ENCODE measurements around the gene FOXP1. TPM values are rescaled to one million over a fixed set of nuclear protein-coding genes. Genes with fewer than 3 reads are reported as not detected.

FOXP1 gene
- total and polyA plus RNA-seq, 2 experiments from 2014 or later, result 121 to 132 TPM

DNA sequence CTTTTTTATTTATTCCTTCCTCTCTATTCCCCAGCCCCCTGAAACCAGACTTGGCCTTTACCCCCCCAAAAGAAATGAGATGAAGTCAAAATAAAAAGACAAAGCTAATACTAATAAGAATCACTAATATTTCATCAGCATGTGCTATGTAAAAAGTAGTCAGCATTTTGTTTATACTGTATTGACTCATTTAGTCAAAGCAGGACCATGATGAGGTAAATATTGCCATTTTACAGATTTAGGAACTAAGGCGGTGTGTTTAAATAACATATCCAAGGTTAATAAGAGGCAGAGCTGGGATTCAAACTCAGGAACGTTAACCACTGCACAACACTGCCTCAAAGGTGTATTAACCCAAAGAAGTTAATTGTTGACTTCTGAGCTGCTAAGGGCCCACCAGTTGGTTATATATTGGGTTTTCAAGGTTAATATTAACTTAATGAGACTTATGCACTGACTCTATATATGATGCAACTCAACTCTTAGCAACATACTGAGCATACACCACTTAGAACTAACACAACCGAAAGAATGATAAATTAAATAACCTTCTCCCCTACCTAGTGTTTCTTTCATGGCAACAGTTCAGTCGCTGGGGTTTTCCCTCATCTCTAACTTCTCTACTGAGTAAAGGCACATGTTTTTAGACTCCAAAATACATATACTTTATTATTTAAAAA lies 34.7 kb downstream of the FOXP1 start:
- Histone ChIP-seq H3K9me3 (ENCODE audit: low read depth) (no peaks in the 10 kb centered on the region), H3K4me1 (ENCODE audit: low read depth) (no peaks in the 10 kb centered on the region), H3K27me3 (no peaks in the 10 kb centered on the region), H3K36me3 (no peaks in the 10 kb centered on the region), H3K27ac (no peak overlapping the region), H3K4me3 (no peak overlapping the region)
- TF ChIP-seq, protein P1, sequence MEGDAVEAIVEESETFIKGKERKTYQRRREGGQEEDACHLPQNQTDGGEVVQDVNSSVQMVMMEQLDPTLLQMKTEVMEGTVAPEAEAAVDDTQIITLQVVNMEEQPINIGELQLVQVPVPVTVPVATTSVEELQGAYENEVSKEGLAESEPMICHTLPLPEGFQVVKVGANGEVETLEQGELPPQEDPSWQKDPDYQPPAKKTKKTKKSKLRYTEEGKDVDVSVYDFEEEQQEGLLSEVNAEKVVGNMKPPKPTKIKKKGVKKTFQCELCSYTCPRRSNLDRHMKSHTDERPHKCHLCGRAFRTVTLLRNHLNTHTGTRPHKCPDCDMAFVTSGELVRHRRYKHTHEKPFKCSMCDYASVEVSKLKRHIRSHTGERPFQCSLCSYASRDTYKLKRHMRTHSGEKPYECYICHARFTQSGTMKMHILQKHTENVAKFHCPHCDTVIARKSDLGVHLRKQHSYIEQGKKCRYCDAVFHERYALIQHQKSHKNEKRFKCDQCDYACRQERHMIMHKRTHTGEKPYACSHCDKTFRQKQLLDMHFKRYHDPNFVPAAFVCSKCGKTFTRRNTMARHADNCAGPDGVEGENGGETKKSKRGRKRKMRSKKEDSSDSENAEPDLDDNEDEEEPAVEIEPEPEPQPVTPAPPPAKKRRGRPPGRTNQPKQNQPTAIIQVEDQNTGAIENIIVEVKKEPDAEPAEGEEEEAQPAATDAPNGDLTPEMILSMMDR (IDR thresholded peaks at IDR 0.05; ENCODE audit: low read depth, low read length), result no peak
- no peak for DNase-seq (ENCODE audit: low read depth in 1 of 2, low spot score in 1 of 2)

DNA sequence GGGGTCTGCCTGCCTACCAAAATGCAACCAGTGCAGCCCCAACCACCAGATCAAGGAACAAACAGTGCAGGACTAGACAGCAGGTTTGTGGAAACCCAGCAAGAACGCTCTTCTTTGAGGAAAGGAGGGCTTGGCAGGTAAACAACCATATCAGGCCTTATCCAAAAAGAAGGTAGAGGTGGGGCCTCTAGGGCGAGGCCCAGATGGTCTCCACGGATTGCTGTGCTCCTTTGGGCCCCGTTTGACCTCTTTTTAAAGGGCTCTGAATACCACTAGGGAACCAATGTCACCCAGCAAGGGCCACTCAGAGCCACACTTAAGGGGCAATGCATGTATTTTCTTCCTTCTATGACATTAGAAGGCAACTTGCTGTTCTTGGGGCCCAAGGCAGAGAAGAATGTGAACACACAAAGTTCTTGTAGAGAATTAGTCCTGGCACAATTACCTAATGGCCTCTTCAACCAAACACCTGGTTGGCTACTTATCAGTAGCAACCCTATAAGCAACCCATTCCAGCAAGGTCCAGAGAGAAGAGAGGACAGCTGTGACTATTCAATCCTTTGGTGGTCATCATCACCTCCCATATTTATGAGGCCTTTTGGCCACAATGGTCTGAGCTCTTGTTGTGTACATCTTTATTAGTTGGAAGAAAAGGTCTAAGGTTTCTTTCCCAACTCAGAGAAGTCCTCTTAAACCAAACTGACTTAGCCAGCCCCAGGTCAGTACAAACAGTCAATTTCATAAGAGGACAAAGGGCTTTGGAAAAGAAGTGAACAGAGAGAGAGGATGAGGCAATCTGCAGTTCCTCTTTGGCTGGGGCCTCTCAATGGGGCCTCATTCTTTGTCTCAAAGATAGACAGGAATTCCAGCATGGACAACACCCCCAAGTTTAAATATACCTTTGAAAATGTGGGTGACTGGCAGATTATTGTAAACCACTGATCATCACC lies 36.0 kb downstream of the FOXP1 start:
- peak in 1 of 2 donors; percentile 64 for DNase-seq (ENCODE audit: low read depth in 1 of 2, low spot score in 1 of 2)
- Histone ChIP-seq H3K36me3 (no peaks in the 10 kb centered on the region), H3K27ac (no peak overlapping the region), H3K4me3 (no peak overlapping the region), H3K9me3 (ENCODE audit: low read depth) (no peaks in the 10 kb centered on the region), H3K27me3 (no peaks in the 10 kb centered on the region), H3K4me1 (ENCODE audit: low read depth) (peaks cover 11% of the 10 kb centered on the region)
- TF ChIP-seq, protein P1 (IDR thresholded peaks at IDR 0.05; ENCODE audit: low read depth, low read length), result no peak

DNA sequence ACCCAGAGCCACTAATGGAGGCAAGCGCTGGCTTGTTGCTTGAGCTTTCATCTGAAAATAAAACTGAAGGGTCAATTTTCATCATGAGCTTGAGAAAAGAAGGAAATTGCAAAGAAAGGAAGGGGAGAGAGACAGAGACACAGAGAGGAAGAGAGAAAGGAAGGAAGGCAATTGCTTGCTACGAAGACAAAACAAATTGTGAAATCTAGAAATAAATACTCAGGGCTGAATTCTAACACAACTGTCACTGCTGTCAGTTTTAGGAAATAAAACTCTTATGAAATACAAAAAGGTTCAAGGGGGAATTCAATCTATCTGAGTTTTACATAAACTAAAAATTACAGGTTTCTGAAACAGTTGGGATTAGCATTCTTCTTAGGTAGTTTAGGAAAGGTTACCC lies 36.7 kb downstream of the FOXP1 start:
- DNase-seq (ENCODE audit: low read depth in 1 of 2, low spot score in 1 of 2), result no peak
- H3K4me3 ChIP-seq, result no peak overlapping the region
- no peaks in the 10 kb centered on the region for H3K27me3 ChIP-seq
- H3K4me1 ChIP-seq (ENCODE audit: low read depth), result peaks cover 17% of the 10 kb centered on the region
- no peaks in the 10 kb centered on the region for H3K36me3 ChIP-seq
- H3K27ac ChIP-seq, result no peak overlapping the region
- no peaks in the 10 kb centered on the region for H3K9me3 ChIP-seq (ENCODE audit: low read depth)
- TF ChIP-seq, protein P1 (IDR thresholded peaks at IDR 0.05; ENCODE audit: low read depth, low read length), result no peak

DNA sequence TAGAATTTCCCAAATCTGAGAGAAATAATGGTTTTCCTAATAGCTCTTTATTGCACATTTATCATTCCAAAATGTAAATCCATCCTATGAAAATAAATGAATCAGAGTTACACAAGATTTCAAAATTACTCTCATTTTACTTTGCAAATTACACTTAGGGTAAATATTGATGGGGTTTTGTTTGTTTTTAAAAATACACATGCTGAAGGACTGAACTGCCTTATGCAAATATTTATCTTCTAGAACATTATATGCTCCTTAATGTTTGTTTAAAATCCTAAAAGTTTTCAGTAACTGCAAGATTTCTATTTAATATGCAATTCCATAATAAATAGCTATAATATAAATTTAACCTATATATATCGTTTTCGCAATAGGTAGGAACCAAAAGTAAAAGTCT lies 38.2 kb downstream of the FOXP1 start:
- H3K9me3 ChIP-seq (ENCODE audit: low read depth), result no peaks in the 10 kb centered on the region
- DNase-seq (ENCODE audit: low read depth in 1 of 2, low spot score in 1 of 2), result no peak
- TF ChIP-seq, protein P1 (IDR thresholded peaks at IDR 0.05; ENCODE audit: low read depth, low read length), result no peak
- H3K4me3 ChIP-seq, result no peak overlapping the region
- no peak overlapping the region for H3K27ac ChIP-seq
- peaks cover 28% of the 10 kb centered on the region for H3K4me1 ChIP-seq (ENCODE audit: low read depth)
- no peaks in the 10 kb centered on the region for H3K36me3 ChIP-seq
- H3K27me3 ChIP-seq, result no peaks in the 10 kb centered on the region

DNA sequence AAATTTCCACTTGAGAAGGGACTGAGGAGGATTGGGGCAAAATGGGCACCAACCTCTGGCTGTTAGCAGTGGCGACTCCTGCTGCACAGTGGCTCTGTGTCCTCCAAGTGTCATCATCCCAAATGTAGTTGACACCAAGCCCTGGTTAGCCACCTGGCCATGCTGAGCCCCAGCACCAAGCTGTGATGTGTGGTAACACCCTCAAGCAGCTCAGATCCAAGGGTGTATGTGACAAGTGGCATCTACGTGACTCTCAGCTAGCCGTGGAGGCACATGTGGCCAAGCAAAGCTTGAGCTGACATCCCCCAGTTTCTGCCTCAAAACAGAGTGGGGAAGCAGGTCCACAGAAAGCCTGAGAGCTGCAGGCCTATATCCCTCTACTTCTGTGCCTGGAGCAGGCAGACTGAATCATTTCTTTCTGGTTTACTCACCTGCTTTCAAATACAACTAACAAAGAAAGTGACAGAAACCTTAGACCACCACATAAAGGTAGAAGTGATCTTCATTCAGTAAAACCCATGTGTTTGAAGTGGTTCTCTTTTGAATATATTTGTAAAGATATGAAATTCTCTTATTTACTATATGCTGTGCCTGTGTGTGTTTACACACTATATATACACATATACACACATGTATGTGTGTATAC lies 40.0 kb downstream of the FOXP1 start:
- Histone ChIP-seq H3K27ac (peak overlapping the region; percentile 79), H3K4me1 (ENCODE audit: low read depth) (peaks cover 28% of the 10 kb centered on the region), H3K9me3 (ENCODE audit: low read depth) (no peaks in the 10 kb centered on the region), H3K36me3 (no peaks in the 10 kb centered on the region), H3K27me3 (no peaks in the 10 kb centered on the region), H3K4me3 (no peak overlapping the region)
- DNase-seq (ENCODE audit: low read depth in 1 of 2, low spot score in 1 of 2), result no peak
- TF ChIP-seq, protein P1 (IDR thresholded peaks at IDR 0.05; ENCODE audit: low read depth, low read length), result no peak

Data from cardiac muscle cell (in vitro differentiated cells and primary cell).